Occipital lobe (tissue), 2 donors: ENCODE data around the gene WTIP. TPM values are rescaled to one million over a fixed set of nuclear protein-coding genes. Genes with fewer than 3 reads are reported as not detected.
"Not testable (repeated sequence)": the region's sequence is repeated elsewhere in the genome, so short reads cannot be mapped to it uniquely, and the experiment has no call there.

Experiments
- DNase-seq: peaks from one replicate; lab custom pipeline; 2025; lab: John Stamatoyannopoulos, UW
- total RNA-seq: library from RNA; depleted of rRNA; stranded (reverse); fragments of >200 nt; gene quantifications from one replicate; pipeline ENCODE4 v1.2.3, GENCODE V29; 2014

The WTIP gene
- 10.9 TPM for total RNA-seq

GRCh38 chr19:34480971-34481841, at the start of gene WTIP:
Gene WTIP, plus strand, starts transcription at chr19:34481758. Its CDS starts 217 bp downstream, at chr19:34481975.
- no peak for DNase-seq

GRCh38 chr19:34432797-34433196, 48.8 kb upstream of the WTIP start:
- DNase-seq: no peak

GRCh38 chr19:34436716-34437115, 44.8 kb upstream of the WTIP start:
- DNase-seq: no peak

- DNase-seq: no peak
Measured at GRCh38 chr19:34448191-34448590, 33.4 kb upstream of the WTIP start.

- no peak for DNase-seq
Measured at GRCh38 chr19:34452723-34453122, 28.8 kb upstream of the WTIP start.

- no peak for DNase-seq
Measured at GRCh38 chr19:34454091-34454490, 27.5 kb upstream of the WTIP start.

- DNase-seq: no peak
Measured at GRCh38 chr19:34454685-34455084, 26.9 kb upstream of the WTIP start.

GRCh38 chr19:34455783-34456480, 25.6 kb upstream of the WTIP start:
- DNase-seq: not testable (repeated sequence)

GRCh38 chr19:34457446-34457845, 24.1 kb upstream of the WTIP start:
- DNase-seq: no peak

GRCh38 chr19:34458677-34459076, 22.9 kb upstream of the WTIP start:
- no peak for DNase-seq

- no peak for DNase-seq
Measured at GRCh38 chr19:34459614-34460013, 21.9 kb upstream of the WTIP start.

GRCh38 chr19:34461375-34462100, 20.0 kb upstream of the WTIP start:
- DNase-seq: no peak

GRCh38 chr19:34464785-34465184, 16.8 kb upstream of the WTIP start:
- DNase-seq: not testable (repeated sequence)

GRCh38 chr19:34468409-34468808, 13.1 kb upstream of the WTIP start:
- no peak for DNase-seq

- not testable (repeated sequence) for DNase-seq
Measured at GRCh38 chr19:34469026-34469425, 12.5 kb upstream of the WTIP start.

- DNase-seq: no peak
Measured at GRCh38 chr19:34471906-34472700, 9.5 kb upstream of the WTIP start.

GRCh38 chr19:34474233-34474989, 7.1 kb upstream of the WTIP start:
- no peak for DNase-seq

- no peak for DNase-seq
Measured at GRCh38 chr19:34475026-34475974, 6.3 kb upstream of the WTIP start.

GRCh38 chr19:34475975-34476594, 5.5 kb upstream of the WTIP start:
- DNase-seq: no peak
